GM12873 (cell line): Measurements from ENCODE around the gene OR52H1.

Source experiments
- TF ChIP-seq, protein P1 (sequence below): IDR thresholded peaks from 2 replicates; pipeline ENCODE4 v1.5.1; 2012; ENCODE audit warnings: low read depth, mild to moderate bottlenecking, moderate library complexity, low read length, control low read depth; ENCODE audit not compliant: insufficient read depth; ENCODE audit errors: missing control alignments

OR52H1 gene

DNA sequence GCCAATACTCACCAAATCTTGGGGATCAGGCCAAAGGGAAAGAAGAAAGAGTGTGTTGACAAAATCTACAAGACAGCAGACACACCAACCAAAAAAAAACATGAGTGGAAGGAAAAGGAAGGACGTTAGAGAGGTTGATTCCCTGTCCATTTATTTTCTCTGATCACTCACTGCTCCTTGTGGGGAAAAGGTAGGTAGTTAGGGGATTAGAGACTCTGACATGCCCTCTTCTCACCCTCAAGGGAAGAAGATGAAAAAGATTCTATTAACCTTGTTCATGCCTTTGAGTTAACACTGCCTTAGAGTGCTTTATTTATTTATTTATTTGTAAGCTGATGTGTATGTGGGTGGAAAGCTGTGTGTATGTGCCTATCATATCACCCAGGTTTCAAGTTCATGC, at the start of gene OR52H1:
TSS of gene OR52H1 (minus strand) at position 101 of the 400 bp plus-strand sequence. CDS start 3,035 bp downstream, outside the sequence.
- TF ChIP-seq, protein P1, sequence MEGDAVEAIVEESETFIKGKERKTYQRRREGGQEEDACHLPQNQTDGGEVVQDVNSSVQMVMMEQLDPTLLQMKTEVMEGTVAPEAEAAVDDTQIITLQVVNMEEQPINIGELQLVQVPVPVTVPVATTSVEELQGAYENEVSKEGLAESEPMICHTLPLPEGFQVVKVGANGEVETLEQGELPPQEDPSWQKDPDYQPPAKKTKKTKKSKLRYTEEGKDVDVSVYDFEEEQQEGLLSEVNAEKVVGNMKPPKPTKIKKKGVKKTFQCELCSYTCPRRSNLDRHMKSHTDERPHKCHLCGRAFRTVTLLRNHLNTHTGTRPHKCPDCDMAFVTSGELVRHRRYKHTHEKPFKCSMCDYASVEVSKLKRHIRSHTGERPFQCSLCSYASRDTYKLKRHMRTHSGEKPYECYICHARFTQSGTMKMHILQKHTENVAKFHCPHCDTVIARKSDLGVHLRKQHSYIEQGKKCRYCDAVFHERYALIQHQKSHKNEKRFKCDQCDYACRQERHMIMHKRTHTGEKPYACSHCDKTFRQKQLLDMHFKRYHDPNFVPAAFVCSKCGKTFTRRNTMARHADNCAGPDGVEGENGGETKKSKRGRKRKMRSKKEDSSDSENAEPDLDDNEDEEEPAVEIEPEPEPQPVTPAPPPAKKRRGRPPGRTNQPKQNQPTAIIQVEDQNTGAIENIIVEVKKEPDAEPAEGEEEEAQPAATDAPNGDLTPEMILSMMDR = no peak

DNA sequence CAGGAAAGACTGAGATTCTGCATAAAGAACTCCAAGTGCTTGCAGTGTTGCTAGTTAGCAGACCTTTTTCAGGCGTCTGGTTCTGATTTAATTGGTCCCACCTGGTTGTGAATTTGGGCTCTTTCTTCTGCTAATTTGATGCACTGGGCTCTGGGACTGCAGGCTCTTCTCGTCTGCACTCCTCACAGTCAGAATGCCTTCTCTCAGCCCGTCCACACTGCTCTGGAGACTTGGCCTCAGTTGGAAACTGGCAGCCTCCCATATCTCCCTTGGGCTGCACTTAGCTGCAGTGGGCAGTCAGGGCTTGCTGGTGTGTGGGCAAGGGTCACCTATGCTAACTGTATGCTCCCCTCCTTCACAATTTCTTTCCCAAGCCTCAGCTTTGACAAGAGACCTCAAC, 49.6 kb upstream of the OR52H1 start:
- TF ChIP-seq, protein P1 = no peak

DNA sequence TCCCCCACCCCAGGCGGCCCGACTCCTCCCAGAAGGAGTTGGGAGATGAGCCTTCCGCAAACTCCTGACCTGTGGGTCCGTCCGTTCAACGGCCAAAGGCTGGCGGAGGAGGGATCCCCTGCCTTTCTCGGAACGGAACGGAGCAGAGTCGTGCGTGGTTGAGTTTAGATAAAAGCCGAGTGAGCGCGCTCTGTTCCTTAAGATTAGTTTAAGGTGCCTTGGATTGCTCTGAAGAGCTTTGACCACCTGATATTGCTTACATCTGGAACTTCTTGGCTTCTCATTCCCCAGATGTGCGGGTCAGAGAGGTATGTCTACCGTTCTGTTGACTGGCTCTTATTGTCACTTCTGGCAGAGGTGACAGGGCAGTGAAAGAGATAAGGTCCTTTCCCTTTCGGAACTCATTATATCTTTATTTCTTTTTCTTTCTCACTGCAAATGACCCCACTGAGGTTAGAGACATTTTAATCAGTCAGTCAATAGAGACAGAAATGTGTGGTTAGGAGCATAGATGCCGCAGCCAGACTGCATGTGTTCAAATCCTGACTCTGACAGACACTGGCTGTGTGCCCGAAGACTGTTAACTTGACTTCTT, 48.4 kb upstream of the OR52H1 start, which contains the start of gene TRIM6:
TSS of gene TRIM6 (plus strand) at position 31 of the 595 bp plus-strand sequence. CDS start at position 292, 261 bp downstream.
- TF ChIP-seq, protein P1 = no peak

DNA sequence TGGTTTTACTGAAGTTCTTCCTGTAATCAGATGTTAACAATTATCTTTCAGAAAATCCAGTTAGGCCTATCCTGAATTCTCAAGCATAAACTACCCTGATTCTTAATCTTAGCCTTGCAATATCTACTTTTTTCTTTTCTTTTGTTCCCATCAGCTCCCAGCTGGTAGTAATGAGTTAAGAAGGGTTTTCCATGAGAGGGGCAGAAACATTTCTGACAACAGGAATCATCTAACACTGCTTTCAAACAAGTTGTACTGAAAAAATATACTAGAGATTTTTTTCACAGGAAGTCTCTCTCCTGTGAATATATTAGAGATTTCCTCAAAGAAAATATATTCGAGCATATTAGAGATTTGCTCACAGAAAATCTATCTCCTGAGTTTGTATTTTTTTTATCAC, 44.8 kb upstream of the OR52H1 start:
- TF ChIP-seq, protein P1 = no peak

DNA sequence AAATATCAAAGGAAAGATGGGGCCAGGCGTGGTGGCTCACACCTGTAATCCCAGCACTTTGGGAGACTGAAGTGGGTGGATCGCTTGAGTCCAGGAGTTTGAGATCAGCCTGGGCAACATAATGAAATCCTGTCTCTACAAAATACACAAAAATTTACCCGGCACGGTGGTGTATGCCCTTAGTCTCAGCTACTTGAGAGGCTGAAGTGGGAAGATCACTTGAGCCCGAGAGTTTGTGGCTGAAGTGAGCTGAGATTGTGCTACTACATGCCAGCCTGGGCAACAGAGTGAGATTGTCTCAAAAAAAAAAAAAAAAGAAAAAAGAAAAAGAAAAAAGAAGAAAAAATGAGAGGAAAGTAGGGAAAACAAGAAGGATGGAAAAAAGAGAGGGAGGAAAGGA, 44.3 kb upstream of the OR52H1 start:
- TF ChIP-seq, protein P1 = no peak

DNA sequence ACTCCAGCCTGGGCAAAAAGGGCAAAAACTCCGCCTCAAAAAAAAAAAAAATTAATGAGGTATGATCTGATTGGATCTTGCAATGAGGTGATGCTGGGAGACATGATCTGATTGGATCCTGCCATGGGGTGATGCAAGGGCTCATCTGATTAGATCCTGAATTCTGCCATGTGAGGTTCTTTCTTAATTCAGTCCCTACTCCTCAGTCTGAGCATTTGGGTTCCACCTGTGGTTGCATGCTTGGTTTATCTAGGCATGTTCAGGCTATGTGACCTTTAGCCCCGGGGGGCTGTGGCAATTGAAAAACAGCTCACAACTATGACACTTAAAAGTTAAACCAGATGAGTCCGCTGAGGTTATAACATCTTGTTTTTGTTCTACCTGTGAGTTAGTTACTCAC, 43.3 kb upstream of the OR52H1 start:
- TF ChIP-seq, protein P1 = no peak

DNA sequence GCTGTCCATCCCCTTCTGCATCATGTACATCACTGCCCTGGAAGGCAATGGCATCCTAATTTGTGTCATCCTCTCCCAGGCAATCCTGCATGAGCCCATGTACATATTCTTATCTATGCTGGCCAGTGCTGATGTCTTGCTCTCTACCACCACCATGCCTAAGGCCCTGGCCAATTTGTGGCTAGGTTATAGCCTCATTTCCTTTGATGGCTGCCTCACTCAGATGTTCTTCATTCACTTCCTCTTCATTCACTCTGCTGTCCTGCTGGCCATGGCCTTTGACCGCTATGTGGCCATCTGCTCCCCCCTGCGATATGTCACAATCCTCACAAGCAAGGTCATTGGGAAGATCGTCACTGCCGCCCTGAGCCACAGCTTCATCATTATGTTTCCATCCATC, 32.7 kb upstream of the OR52H1 start:
- TF ChIP-seq, protein P1 = no peak

DNA sequence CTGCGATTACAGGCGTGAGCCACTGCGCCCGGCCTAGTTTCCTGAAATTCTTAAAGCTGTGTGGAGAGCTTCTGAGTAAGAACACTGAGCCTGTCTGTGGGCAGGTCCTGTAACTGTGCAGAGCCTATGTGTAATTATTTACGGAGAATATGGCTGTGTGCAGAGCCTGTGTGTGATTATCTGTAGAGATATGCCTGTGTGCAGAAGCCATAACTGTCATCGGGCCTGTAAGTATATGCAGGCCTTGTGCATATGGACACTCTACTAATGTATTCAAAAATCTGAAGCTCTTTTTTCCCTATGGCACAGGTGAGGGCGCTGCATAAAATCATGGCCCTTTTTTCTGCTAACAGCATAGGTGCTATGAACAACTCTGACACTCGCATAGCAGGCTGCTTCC, 32.2 kb upstream of the OR52H1 start, which contains the start of gene OR52B6:
TSS of gene OR52B6 (plus strand) at position 301 of the 400 bp plus-strand sequence. CDS start at position 301, 0 bp downstream.
- TF ChIP-seq, protein P1 = no peak
